RPMI7951 (cell line): ENCODE data around the gene CHMP1A. TPM values are rescaled to one million over a fixed set of nuclear protein-coding genes. Genes with fewer than 3 reads are reported as not detected.
"Not testable (repeated sequence)": the region's sequence is repeated elsewhere in the genome, so short reads cannot be mapped to it uniquely, and the experiment has no call there.

Experiments
- DNase-seq: peaks from one replicate; pipeline ENCODE4 v3.0.0-alpha.2; 2012; ENCODE audit warnings: low read depth
- total RNA-seq: library from RNA; depleted of rRNA; stranded (reverse); fragments of >200 nt; shearing (Covaris generic); gene quantifications from 2 replicates; pipeline ENCODE4 v1.2.3, GENCODE V29; 2014

The CHMP1A gene
- total RNA-seq, 1 experiment from 2014 or later, result 115 TPM

DNA sequence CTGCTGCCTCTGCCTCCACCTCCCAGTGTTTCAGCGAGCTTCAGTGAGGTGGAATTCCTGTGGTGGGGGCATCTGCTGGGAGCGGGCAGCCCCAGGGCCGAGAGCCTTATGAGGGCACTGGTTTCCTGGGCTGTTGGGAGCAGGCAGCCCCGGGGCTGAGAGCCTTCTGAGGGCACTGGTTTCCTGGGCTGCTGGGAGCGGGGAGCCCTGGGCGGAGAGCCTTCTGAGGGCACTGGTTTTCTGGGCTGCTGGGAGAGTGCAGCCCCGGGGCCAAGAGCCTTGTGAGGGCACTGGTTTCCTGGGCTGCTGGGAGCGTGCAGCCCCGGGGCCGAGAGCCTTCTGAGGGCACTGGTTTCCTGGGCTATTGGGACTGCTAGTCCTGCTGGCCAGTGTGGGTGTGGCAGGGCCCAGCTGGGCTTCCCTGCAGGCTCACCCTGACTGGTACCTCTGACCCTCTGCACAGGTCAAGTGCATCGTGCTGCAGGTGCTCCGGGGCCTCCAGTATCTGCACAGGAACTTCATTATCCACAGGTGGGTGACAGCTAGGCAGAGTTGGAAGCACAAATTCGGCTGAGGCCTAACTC is 34.6 kb upstream of the CHMP1A start:
- no peak for DNase-seq

DNA sequence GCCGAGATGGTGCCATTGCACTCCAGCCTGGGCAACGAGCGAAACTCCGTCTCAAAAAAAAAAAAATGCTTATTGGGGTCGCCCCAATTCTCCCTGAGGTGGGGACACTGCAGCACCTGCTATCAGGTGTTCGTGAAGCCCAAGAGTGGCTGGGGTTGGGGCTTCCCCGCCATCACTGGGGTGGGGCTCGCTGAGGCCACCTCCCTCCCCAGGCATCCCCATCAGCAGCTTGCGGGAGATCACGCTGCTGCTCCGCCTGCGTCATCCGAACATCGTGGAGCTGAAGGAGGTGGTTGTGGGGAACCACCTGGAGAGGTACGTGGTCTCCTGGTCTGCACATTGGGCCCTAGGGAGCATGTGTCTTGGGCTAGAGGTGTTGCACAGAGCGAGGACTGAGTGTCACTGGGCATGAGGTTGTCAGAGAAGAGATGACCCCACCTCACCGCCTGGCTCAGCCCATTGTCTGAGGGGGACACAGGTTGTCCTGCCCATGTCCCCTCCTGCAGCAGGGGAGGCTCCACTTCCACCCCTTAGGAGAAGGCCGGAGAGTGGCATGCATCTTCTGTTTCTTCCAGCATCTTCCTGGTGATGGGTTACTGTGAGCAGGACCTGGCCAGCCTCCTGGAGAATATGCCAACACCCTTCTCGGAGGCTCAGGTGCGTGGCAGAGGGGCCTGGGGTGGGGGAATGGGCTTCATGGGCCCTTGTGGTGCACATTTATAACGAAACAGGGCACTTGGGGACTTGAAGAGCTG is 33.9 kb upstream of the CHMP1A start:
- no peak for DNase-seq

DNA sequence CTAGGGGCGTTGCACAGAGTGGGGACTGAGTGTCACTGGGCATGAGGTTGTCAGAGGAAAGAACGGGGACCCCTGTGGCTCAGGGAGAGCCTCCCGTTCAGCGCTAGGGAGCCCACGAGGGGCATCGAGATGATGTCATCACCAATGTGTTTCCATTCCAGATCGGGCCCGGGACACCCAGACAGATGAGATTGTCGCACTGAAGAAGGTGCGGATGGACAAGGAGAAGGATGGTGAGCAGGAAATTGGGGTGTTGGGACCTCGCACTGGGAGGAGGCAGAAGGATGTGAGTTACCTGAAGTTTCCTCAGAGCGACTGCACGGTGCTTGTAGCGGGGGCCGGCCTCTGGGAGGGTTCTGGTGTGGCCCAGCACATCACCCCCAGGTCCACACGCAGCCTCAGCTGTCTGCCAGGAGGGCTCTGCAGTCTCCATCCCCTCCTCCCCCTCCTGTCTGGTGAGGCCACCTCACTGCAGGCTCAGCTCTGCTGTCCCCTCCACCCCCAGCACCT is 32.9 kb upstream of the CHMP1A start:
- DNase-seq, result no peak

DNA sequence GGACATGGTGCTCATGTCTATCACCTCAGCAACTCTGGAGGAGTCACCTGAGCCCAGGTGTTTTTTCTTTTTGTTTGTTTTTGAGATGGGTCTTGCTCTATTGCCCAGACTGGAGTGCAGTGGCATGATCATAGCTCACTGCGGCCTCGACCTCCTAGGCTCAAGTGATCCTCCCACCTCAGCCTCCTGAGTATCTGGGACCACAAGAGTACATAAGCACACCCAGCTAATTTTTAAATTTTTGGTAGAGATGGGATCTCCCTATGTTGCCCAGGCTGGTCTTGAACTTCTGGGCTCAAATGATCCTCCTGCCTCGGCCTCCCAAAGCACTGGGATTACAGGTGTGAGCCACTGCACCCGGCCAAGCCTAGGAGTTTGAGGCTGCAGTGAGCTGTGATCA is 32.1 kb upstream of the CHMP1A start:
- DNase-seq, result not testable (repeated sequence)

DNA sequence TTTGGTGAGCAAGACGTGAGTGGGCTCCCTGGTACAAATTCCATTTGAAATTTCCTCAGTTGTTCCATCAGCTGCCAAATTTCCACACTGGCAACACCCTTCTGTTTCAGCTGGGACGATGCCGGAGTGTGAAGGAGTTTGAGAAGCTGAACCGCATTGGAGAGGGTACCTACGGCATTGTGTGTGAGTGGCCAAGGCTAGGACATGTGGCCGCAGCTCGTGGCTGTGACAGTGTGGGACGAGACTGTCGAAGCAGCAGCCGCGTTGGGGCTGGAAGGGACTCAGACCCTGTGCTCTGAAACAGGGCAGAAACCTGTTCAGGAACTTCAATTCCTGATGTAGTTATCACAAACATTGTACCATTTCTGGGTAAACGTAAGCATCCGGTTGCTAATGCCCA is 31.6 kb upstream of the CHMP1A start:
- DNase-seq, result no peak

DNA sequence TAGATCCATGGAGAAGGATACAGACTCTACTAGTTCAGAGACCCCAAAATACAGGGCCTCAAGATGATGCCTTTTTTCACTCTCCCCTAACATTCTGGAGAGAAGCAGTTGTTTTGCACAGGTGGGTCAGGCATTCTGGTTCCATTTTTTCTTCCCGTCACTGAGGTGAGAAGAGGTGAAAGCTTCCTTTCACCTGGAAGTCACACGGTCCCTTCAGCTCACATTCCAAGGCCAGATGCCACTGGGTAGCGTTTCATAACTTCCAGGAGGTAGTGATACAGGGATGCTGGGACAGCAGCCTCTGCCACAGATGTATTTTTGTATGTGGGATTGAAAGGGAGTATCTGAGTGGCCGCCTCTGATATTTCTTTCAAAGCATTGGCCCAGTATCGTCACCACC is 30.9 kb upstream of the CHMP1A start:
- DNase-seq, result no peak

DNA sequence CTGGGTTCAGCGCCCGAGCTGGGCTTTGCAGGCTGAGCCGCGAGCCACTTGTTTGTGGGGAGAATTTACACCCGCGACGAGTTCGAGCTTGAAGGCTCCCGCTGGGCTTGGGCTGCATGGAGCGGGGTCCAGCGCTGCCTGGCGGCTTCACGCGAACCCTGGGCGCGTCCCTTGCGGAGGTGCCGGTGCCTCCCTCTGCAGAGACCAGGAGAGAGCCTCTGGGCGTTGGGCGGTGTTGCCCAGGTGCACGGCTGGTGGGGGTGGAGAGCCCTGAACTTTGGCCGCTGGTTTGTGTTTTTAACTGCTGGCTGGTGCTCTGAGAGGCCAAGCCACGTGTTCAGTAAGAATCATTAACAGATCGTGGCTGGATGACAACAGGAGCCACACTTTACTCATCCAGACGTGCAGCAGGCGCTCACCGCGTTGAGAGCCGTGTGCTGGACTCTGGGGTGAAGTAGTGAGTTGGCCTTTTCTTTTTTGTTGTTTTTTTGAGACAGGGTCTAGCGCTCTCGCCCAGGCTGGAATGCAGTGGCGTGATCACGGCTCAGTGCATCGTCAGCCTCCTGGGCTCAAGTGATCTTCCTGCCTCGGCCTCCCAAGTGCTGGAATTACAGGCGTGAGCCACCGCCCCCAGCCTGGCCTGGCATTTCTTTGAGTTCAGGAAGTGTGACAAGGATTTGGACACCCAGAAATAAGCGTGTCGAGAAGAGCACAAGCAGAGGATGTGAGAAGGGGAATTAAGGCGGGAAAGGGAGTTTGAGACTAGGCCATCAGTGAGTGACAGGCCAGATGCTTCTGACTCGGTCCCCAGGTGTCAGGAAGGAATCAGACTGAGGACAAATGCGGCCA is 29.8 kb upstream of the CHMP1A start:
- DNase-seq, result peak; percentile 50

DNA sequence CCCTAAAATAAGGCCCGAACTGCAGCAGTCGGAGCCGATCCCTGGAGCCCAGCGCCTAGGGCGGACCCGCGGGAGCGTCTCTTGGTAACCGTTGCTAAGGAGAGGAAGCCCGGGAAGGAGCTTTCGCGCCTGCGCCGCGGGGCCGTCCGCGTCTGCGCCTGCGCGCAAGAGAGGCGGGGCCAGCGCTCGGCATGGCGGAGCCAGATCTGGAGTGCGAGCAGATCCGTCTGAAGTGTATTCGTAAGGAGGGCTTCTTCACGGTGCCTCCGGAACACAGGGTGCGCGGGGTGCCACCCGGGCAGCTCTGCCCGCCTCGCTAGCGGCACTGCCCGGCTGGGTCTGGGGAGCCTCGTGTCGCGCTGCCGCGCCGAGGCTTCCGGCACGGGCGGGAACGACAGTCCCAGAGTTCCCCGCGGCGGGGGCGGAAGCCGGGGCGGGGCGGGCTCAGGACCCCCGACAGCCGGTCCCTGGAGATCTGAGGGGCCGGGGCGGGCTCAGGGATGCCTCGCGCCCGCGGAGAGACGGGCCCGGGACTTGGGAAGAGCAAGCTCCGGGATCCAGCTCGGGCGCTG is 29.1 kb upstream of the CHMP1A start, which contains the start of gene CDK10:
TSS of gene CDK10 (plus strand) at position 170 of the 572 bp plus-strand sequence. CDS start at position 192, 22 bp downstream.
- DNase-seq, result peak; percentile 83

DNA sequence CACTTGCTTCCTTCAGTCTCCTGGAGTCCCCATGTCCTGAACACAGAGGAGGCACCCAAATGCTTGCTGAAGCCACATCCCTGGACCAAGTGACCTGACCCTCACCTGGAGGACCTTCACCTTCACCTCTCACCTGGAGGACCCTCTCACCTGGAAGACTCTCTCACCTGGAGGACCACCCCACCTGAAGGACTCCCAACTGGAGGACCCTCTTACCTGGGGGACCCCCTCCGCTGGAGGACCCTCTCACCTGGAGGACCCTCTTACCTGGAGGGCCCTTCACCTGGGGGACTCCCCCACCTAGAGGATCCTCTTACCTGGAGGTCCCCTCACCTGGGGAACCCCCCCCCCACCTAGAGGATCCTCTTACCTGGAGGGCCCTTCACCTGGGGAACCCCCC is 28.4 kb upstream of the CHMP1A start:
- no peak for DNase-seq

DNA sequence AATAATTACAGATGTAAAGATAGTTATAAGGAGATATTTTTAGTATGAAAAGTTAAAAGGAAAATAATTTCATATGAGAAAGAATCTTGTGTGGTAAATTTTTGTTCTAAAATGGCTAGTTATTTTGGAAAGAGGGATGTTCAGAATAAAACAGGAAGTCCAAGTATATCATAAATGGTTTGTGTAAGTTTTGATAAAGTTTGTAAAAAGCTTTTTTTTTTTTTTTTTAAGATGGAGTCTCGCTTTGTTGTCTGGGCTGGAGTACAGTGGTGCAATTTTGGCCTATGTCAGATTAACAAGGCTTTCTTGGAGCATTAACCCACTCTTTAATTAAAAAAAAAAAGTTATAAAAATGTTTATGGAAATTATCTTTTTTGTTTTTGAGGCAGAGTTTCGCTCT is 20.8 kb upstream of the CHMP1A start:
- DNase-seq, result no peak

DNA sequence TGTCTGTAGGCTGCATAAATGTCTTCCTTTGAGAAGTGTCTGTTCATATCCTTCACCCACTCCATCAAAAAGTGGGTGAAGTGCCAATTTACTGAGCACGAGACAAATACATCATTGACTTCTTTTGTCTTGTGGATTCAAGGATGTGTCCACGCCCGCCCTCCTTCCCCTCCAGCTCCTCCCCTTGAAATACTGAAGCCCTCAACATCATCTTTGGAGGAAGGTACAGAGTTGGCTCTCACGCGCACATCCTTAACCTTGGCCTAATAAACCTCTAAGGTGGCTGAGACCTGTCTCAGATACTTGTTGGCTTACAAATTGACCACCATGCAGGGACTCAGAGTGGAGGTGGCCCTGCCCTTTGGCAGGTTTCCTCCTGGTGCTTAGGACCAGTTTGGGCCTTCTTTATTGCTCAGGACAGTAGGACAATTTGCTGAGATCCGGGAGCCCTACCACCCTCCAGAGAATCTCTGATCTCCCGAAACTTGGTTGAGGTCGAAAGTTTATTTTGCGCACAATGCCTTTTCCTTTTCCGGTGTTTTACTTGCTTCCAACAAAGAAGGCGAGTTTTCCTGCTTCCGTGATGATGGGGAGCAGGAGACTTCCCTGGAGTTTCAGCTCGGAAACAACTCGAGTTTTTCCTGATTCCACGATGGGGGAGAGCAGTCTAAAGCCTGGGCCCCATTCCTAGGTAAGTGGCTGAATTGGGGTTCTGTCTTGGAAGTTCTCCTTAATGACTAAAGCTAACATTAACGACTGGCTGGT is 14.9 kb upstream of the CHMP1A start:
- no peak for DNase-seq

DNA sequence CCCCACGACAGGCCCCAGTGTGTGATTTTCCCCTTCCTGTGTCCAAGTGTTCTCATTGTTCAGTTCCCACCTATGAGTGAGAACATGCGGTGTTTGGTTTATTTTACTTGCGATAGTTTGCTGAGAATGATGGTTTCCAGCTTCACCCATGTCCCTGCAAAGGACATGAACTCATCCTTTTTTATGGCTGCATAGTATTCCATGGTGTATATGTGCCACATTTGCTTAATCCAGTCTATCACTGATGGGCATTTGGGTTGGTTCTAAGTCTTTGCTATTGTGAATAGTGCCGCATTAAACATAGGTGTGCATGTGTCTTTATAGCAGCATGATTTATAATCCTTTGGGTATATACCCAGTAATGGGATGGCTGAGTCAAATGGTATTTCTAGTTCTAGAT is 14.1 kb upstream of the CHMP1A start:
- not testable (repeated sequence) for DNase-seq

DNA sequence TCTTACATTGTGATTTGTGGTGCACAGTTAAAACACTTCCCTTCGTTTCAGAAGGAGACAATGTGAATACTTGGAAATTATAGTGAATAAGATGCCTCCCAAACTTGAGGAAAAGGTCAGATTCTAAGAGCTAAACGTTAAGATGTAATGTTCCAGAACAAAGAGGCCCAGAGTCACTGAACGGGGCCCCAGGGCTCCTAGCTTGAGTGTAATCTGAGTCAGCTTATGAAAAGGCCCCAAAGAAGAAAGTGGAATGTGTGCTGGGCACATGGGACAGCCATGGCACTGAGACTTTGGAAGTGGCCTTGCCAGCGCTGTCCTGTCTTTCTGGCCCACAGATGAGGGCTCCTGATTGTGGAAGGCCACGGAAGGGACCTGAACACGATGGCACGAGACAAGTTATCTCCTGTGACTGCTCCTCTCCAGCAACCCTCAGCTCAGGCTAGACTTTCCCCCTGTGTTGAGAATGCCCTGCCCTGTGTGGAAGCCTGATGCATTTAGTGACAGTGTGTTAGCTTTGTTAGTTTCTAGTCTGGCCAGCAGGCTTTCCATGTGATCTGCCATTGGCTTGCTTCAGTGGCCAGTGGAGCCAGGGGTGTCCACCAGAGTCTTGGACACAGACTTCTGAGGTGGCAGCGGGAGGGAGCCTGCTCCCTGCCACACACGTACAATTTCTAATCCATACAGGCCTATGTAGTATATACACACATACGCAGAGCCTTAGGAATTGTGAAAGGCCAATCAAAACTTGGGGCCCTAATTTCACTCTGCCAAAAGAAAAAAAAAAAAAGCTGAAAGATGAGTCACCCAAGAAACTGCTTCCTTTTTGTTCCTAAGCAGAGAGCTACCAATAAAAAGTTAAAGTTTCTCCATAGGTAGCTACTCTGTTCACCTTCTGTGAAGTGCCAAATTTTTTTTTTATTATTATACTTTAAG is 13.3 kb upstream of the CHMP1A start:
- peak; percentile 52 for DNase-seq

DNA sequence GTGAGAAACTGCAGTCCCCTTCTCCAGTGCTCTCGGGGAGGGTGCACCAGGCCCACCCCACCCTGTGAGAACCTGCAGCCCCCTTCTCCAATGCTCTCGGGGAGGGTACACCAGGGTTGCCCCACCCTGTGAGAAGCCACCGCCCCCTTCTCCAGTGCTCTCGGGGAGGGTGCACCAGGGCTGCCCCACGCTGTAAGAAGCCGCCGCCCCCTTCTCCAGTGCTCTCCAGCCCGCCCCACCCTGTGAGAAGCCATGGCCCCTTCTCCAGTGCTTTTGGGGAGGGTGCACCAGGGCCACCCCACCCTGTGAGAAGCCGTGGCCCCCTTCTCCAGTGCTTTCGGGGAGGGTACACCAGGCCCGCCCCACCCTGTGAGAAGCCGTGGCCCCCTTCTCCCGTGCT is 12.2 kb upstream of the CHMP1A start:
- DNase-seq, result no peak

DNA sequence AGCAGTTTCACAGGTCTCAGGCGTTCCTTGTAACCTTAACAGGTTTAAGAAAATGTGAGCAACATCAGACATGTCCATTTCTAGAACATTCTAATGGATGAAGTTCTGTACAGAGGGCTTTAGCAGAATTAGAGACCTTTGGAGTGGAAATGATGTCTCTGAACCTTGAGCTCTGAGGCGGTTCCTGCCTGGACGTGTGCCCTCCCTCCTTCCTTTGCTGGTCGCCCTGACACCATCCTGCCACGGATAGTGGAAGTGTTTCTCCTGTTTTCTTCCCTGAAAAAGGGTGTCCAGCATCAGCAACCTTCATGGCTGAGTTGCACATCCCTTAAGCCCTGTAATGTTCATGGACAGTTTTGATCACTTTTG is 11.3 kb upstream of the CHMP1A start:
- DNase-seq, result no peak

DNA sequence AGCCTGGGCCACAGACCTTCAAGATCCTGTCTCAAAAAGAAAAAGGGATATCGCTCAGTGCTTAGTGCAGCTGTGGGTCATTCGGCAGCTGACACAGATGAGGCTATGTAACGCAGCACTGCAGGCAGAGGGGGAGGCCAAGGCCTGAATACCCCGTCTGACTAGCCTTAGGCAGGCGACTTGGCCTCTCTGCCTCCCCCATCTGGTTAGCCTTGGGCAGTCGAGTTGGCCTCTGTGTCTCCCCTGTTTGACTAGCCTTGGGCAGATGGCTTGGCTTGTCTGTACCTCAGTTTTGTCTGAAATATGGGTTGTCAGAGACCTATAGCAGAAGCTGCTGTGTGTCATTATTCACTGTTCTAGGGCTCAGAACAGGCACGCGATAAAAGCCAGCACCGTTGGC is 10.1 kb upstream of the CHMP1A start:
- no peak for DNase-seq

DNA sequence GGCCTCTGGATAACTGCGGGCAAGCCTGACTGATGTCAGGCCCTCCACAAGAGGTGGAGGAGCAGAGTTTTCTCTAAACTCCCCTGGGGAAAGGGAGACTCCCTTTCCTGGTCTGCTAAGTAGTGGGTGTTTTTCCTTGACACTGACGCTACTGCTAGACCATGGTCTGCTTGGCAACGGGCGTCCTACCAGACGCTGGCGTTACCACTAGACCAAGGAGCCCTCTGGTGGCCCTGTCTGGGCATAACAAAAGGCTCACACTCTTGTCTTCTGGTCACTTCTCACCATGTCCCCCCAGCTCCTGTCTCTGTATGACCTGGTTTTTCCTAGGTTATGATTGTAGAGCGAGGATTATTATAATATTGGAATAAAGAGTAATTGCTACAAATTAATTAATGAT is 9.5 kb upstream of the CHMP1A start:
- peak; percentile 61 for DNase-seq

DNA sequence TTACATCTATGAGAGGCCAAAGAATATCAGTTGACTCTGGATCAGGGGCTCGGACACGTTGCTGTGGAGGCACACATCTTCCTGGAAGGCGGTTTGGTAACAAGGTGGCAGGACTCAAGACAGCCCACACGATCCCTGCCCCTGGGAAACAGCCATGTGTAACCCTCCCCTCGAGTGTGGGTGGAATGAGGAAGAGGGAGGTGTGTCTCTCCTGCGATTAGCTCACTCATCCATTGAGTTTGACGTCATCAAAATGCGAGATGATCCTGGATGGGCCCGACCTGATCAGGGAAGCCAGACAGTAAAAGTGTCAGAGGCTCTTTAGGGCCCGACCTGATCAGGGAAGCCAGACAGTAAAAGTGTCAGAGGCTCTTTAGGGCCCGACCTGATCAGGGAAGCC is 6.7 kb upstream of the CHMP1A start:
- not testable (repeated sequence) for DNase-seq

DNA sequence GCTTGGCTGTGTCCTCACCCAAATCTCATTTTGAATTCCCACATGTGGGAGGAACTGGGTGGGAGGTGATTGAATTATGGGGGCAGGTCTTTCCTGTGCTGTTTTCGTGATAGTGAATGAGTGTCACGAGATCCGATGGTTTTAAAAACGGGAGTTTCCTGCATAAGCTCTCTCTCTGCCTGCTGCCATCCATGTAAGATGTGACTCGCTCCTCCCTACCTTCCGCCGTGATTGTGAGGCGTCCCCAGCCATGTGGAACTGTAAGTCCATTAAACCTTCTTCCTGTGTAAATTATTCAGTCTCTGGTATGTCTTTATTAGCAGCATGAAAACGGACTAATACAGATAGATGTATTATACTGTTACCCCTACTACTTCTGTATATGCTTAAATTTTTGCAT is 3.7 kb upstream of the CHMP1A start:
- no peak for DNase-seq

DNA sequence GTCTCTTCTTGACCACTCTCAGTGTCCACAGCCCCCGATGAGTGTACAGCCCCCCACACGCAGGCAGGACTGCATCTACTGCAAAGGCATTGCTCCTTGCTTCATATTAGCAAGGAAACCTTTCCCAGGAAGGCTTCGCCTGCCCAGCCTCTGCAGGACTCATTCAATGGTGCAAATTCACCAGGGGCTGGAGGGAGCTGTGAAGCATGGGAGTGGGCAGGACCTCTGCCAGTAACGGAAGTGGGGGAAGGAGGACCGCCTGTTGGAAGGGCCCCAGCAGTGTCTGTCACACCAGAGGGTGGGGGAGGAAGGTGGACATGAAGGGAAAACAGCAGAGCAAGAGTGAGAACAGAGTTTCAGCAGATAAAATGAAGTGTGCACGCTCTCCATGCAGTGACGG is 2.6 kb upstream of the CHMP1A start:
- DNase-seq, result no peak
